HG02610 (cell line): Measurements from ENCODE around the gene EMX1.

Experiments used
- ATAC-seq: cut with Tn5 transposase; IDR thresholded peaks from one replicate; pipeline ENCODE4 v1.9.1; 2021; ENCODE audit warnings: mild to moderate bottlenecking, moderate library complexity; ENCODE audit not compliant: unreplicated experiment

Gene EMX1

GRCh38 chr2:72942293-72942692, 25.0 kb downstream of the EMX1 start:
- ATAC-seq, result no peak

- no peak for ATAC-seq
Measured at GRCh38 chr2:72942881-72943418, 25.6 kb downstream of the EMX1 start.

GRCh38 chr2:72943540-72944395, 26.4 kb downstream of the EMX1 start:
- ATAC-seq, result no peak

- no peak for ATAC-seq
Measured at GRCh38 chr2:72944804-72945449, 27.6 kb downstream of the EMX1 start.

- ATAC-seq, result no peak
Measured at GRCh38 chr2:72945450-72946019, 28.2 kb downstream of the EMX1 start.

GRCh38 chr2:72946466-72946865, 29.1 kb downstream of the EMX1 start:
- no peak for ATAC-seq

GRCh38 chr2:72947952-72948830, 30.9 kb downstream of the EMX1 start:
- no peak for ATAC-seq

- ATAC-seq, result no peak
Measured at GRCh38 chr2:72949045-72949444, 31.7 kb downstream of the EMX1 start.

GRCh38 chr2:72949642-72950041, 32.3 kb downstream of the EMX1 start:
- ATAC-seq, result no peak

GRCh38 chr2:72950558-72951255, 33.4 kb downstream of the EMX1 start:
- ATAC-seq, result no peak

GRCh38 chr2:72951303-72952095, 34.2 kb downstream of the EMX1 start:
- no peak for ATAC-seq

GRCh38 chr2:72952110-72952823, 34.9 kb downstream of the EMX1 start:
- ATAC-seq, result no peak

GRCh38 chr2:72952961-72953360, 35.6 kb downstream of the EMX1 start:
- ATAC-seq, result no peak

- no peak for ATAC-seq
Measured at GRCh38 chr2:72953528-72953927, 36.2 kb downstream of the EMX1 start.

GRCh38 chr2:72953976-72954375, 36.7 kb downstream of the EMX1 start:
- no peak for ATAC-seq

- ATAC-seq, result no peak
Measured at GRCh38 chr2:72954376-72955227, 37.3 kb downstream of the EMX1 start.

GRCh38 chr2:72955228-72956049, 38.1 kb downstream of the EMX1 start:
- ATAC-seq, result no peak
